GM19452 (cell line): Measurements from ENCODE around the gene DCST2.

Experiments
- ATAC-seq: cut with Tn5 transposase; IDR thresholded peaks from one replicate; pipeline ENCODE4 v1.9.1; 2021; ENCODE audit not compliant: unreplicated experiment

Gene DCST2

GRCh38 chr1:155050560-155051341 is 17.2 kb upstream of the DCST2 start, which contains the start of gene ADAM15:
ADAM15 (plus strand) TSS chr1:155051316; CDS start chr1:155051387, 71 bp downstream.
- ATAC-seq, result peak; percentile 61

DNA sequence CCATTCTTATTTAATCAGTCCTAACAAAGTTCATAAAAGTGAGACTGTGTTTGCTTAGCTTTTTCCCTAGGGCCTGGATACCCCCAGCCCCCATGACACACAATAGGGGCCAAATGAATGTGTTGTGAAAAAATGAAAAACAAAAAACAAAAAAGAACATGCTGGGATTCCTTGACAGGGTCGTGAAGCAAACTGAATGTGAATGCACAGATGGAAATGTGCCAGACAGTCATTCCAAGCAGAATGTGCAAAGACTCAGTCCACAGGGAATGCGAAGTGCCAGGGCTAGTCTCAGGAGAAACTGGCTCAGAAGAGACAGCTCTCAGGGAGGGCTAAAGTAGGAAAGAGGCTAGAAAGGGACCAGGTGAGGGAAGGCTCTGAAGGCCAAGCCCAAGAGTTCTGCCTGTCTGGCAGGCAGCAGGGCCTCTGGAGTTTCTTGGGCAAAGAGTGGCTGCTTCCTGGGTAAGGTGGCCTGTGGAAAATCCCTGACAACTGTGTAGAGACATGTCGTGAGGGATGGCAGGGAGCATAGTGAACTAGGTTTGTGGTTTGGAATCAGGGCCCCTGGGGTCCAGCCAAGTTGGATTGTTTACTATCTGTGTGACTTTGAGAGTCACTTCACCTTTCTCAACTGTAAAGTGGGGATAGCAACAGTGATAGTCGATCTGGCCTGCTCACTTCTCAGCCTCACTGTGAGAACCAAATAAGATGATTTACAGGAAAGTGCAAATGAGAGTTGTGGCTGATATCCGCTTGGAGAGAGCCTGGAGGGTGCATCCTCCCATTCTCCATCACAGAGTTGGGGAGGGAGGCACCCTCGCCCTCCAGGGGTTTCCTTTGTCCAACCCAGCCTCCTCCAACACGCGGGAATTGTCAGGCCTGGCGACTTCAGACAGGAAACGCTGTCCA is 16.3 kb upstream of the DCST2 start:
- no peak for ATAC-seq

- no peak for ATAC-seq
These were observed 15.1 kb upstream of the DCST2 start for GRCh38 chr1:155048449-155049334.

GRCh38 chr1:155044812-155045657 is 11.5 kb upstream of the DCST2 start:
- no peak for ATAC-seq

DNA sequence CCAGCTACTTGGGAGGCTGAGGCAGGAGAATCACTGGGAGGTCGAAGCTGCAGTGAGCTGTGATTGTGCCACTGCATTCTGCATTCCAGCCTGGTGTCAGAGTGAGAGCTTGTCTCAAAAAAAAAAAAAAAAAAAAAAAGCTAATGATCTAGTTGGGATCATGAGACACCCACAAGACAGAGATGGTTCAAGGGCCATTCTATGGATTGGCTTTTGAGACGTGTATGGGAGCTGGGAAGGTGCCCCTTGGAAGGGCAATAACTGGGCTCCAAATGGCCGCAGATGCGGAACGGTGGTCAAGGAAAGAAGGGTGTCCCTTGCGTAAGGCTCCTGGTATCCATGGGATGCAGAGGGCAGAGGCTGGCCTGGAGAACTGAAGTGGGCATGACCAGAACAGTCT is 10.8 kb upstream of the DCST2 start:
- no peak for ATAC-seq

- ATAC-seq, result no peak
These were observed 10.2 kb upstream of the DCST2 start for GRCh38 chr1:155043793-155044192.

- ATAC-seq, result no peak
These were observed 9.7 kb upstream of the DCST2 start for GRCh38 chr1:155043301-155043702.

DNA sequence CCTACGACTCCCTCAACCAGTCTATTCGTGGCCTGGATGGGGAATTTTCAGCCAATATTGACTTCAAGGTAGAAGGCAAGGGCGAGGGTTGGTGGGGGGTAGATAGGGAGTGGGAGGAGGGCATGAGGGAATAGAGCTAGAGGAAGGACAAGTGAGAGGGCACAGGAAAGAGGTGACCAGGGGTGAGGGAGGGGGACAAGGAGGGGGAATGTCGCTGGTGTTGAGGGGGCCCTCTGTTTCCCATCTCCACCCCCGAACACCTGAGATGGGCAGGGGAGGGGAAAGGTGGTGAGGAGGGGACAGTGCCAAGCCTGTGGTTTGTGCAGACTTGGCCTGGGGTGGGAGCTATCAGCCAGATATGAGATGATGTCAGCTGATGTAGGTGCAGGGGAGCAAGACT is 9.2 kb upstream of the DCST2 start:
- ATAC-seq, result no peak

DNA sequence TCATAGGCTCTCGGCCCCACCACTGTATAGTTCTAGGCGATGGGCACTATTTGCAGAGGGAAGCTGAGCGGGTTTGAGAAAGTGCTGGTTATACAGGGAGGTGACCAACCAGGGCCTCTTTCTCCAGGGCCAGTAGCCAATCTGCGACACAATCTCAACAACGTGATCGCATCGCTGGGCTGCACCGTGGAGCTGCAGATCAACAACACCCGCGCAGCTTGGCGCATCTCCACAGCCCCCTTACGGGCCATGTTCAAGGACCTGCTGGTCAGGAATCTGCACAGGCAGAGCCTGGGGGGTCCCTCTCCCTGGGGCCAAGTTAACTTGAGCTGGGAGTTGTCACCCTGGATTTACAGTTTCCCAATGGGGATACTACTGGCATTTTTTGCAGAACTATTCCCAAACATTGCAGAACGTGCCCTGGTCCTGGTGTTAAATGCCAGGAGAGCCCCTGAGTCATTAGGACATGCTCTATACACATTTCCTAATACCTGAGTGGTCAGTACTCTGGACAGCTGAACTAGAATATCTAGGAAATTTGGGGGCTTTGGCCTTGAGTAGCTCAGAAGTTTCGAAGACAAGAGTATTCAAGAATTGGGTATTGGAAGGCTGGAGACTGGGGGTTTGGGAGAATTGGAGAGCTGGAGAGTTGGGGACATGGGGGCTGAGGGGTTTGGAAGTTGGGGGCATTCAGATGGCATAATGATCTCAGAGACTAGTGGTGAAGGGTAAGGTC is 6.9 kb upstream of the DCST2 start:
- no peak for ATAC-seq

DNA sequence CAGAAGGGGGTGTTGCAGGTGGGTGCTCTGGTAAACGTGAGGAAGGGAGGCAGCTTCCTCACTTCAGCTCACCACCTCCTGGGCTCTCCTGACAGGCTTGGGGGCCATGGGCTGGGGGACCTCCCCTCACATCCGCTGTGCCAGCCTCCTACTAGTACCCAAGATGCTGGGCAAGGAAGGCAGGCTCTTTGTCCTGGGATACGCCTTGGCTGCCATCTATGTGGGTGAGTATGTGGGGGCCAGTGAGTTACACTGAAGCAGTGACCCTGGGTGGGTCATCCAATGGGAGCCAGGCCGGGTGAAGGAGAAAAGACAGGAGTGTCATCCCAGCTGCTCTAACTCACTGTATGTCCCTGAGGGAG is 5.7 kb upstream of the DCST2 start:
- ATAC-seq, result no peak

- ATAC-seq, result no peak
These were observed 5.2 kb upstream of the DCST2 start for GRCh38 chr1:155038602-155039307.

DNA sequence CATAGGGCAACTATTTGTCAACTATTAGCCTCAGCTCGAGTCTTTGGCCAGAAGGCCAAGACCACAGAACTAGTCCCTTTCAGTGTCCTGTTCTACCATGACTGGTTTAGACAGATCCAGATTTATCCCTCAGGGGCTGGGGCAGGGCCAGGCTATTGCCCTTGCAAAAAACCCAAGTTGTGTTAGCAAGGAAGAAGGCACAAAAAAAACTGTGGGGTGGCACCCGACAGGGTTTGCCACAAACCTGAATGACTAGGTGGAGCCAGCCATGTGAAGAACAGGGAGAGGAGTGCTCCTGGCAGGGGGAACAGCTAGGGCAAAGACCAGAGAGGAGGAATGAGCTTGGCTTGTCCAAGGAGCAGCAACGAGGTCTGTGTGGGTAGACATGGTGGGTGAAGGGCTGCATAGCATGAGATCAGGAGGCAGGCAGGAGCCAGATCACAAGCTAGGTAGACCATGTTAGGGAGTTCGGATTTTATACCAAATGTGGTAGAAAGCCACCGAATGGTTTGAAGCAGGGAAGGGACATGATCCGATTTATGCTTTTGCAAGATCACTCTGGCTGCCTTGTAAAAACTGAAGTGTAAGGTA is 4.4 kb upstream of the DCST2 start:
- ATAC-seq, result no peak

DNA sequence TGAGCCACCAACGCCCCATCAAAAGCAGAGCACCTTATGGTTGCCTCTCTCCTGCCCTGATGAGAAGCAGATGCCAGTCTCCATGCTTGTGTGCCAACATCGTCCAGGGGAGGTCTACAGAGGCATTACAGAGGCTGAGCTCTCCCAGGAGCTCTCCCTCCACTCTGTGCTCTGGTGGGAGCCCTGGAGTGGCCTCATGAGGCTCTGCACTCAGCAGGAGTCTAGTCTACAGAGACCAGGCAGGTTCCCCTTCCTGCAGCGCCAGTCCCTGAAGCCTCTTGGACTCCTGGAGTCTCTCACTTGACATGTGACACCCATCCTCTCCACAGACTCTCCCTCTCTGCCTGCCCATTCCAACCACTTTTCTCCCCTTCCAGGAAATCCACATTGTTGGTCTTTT is 3.5 kb upstream of the DCST2 start:
- no peak for ATAC-seq

- ATAC-seq, result no peak
These were observed 2.4 kb upstream of the DCST2 start for GRCh38 chr1:155035936-155036335.

GRCh38 chr1:155034318-155035208 is 982 bp upstream of the DCST2 start:
- ATAC-seq, result no peak

DNA sequence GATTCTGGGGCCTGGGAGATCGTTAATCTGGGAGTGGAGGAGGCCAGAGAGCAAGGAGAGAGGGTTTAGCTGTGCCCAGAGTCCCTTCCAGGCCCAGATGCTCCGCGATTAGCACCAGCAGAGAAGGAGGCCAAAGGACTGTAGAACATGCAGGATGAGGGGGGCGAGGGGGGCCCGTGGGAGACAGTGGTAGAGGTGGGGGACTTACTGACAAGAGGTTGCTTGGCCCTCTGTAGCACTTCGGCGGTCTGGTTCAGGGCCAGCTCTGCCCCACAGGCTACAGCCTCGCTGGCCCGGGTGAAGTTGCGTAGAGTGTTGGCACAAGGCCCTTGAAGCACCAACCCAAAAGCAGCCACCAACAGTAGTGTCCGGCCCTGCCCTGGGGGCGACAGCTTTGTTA is 695 bp downstream of the DCST2 start:
- no peak for ATAC-seq

GRCh38 chr1:155030899-155031298 is 2.7 kb downstream of the DCST2 start:
- ATAC-seq, result no peak
